ENCODE data around the gene COPRS. TPM values are rescaled to one million over a fixed set of nuclear protein-coding genes. Genes with fewer than 3 reads are reported as not detected.

COPRS gene
- total RNA-seq, 2 donors from 2014 or later: 124 to 125 TPM

DNA sequence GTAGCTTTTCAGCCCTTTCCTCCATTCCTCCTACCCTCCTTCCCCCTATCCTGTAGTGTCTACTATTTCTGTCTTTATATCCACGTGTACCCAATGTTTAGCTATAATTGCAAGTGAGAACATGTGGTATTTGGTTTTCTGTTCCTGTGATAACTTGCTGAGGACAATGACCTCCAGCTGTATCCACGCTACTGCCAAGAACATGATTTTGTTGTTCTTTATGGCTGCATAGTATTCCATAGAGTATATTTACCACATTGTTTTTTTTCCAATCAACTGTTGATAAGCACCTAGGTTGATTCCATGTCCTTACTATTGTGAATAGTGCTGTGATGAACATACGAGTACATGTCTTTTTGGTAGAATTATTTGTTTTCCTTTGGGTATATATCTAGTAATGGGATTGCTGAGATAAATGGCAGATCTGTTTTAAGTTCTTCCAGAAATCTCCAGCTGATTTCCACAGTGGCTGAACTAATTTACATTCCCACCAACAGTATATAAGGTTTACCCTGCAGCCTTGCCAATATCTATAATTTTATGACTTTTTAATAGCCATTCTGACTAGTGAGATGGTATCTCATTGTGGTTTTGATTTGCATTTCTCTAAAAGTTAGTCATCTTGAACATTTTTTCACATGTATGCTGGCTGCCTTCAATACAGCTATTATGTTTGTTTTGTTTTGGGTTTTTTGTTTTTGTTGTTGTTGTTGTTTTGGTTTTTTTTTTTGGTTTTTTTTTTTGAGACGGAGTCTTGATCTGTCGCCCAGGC lies 10.9 kb upstream of the COPRS start:
- H3K27me3 ChIP-seq (replicated peaks; ENCODE audit: insufficient read depth): no peaks in the 10 kb centered on the region
- TF ChIP-seq POLR2AphosphoS5 (IDR thresholded peaks at IDR 0.05) (no peak), CTCF (IDR thresholded peaks at IDR 0.05) (no peak), POLR2A (IDR thresholded peaks at IDR 0.05) (no peak)
- DNase-seq (ENCODE audit: low spot score): no peak
- H3K36me3 ChIP-seq: peaks cover 0 to 14% of the 10 kb centered on the region in 2 donors
- intact Hi-C loops (cut with DNase I): no loop called here
- H3K27ac ChIP-seq: no peak overlapping the region
- H3K4me1 ChIP-seq (replicated peaks): no peaks in the 10 kb centered on the region
- no peak overlapping the region for H3K4me3 ChIP-seq
- H3K9me3 ChIP-seq: no peaks in the 10 kb centered on the region
- 73% methylated on average over 5 of the region's 5 CpGs for WGBS

DNA sequence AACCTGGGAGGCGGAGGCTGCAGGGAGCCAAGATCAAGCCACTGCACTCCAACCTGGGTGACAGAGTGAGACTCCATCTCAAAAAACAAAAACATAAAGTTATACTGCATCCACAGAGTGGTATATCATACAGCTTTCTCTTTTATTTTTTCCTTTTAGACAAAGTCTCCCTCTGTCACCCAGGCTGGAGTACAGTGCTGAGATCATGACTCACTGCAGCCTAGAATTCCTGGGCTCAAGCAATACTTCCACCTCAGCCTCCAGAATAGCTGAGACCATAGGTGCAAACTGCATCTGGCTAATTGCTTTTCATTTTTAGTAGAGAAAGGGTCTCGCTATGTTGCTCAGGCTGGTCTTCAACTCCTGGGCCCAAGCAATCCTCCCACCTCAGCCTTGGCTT lies 10.0 kb upstream of the COPRS start:
- peaks cover 0 to 22% of the 10 kb centered on the region in 2 donors for H3K36me3 ChIP-seq
- no peaks in the 10 kb centered on the region for H3K27me3 ChIP-seq (replicated peaks; ENCODE audit: insufficient read depth)
- intact Hi-C loops (cut with DNase I): no loop called here
- no peak overlapping the region for H3K4me3 ChIP-seq
- H3K4me1 ChIP-seq (replicated peaks): no peaks in the 10 kb centered on the region
- 94% methylated on average over 2 of the region's 2 CpGs for WGBS
- no peaks in the 10 kb centered on the region for H3K9me3 ChIP-seq
- no peak for DNase-seq (ENCODE audit: low spot score)
- TF ChIP-seq POLR2A (IDR thresholded peaks at IDR 0.05) (no peak), CTCF (IDR thresholded peaks at IDR 0.05) (no peak), POLR2AphosphoS5 (IDR thresholded peaks at IDR 0.05) (no peak)
- no peak overlapping the region for H3K27ac ChIP-seq

DNA sequence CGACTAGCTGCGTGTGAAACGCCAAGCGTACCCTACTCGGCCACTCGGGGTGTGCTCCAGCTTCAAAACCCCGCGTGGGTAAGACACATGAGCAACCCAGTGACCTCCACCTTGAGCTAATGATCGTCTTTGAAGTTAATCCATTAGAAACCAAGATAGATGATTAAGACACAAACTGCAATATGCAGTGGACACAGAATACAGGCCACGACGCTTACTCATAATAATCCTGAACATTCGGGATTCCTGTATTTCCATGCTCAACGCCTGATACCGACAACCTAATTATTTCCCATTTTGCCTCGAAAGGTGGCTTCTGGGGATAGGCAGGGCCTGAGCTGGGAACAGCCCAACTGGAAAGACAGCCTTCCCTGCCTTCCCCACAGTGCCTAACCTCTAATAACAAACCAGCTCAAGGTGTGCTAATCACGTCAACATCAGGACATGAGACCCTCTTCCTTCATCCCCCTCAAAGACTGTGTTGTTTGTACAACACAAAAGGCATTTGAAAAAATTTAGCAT lies 504 bp upstream of the COPRS start:
- TF ChIP-seq CTCF (IDR thresholded peaks at IDR 0.05): peak in 1 of 4 experiments; percentile 10
- no peak for TF ChIP-seq POLR2AphosphoS5 (IDR thresholded peaks at IDR 0.05)
- no peak for TF ChIP-seq POLR2A (IDR thresholded peaks at IDR 0.05)
- intact Hi-C loops (cut with DNase I): loop anchor here (5.0 kb wide), 1 partner anchor 302 kb away; no protein-coding TSS in a partner anchor
- peak overlapping the region in 1 of 2 donors; percentile 88 for H3K4me3 ChIP-seq
- H3K9me3 ChIP-seq: no peaks in the 10 kb centered on the region
- peaks cover 4% of the 10 kb centered on the region for H3K4me1 ChIP-seq (replicated peaks)
- H3K27ac ChIP-seq: peak overlapping the region in 1 of 2 donors; percentile 90
- peaks cover 0 to 17% of the 10 kb centered on the region in 2 donors for H3K36me3 ChIP-seq
- 16% methylated on average over 16 of the region's 16 CpGs for WGBS
- H3K27me3 ChIP-seq (replicated peaks; ENCODE audit: insufficient read depth): no peaks in the 10 kb centered on the region
- DNase-seq (ENCODE audit: low spot score): no peak

DNA sequence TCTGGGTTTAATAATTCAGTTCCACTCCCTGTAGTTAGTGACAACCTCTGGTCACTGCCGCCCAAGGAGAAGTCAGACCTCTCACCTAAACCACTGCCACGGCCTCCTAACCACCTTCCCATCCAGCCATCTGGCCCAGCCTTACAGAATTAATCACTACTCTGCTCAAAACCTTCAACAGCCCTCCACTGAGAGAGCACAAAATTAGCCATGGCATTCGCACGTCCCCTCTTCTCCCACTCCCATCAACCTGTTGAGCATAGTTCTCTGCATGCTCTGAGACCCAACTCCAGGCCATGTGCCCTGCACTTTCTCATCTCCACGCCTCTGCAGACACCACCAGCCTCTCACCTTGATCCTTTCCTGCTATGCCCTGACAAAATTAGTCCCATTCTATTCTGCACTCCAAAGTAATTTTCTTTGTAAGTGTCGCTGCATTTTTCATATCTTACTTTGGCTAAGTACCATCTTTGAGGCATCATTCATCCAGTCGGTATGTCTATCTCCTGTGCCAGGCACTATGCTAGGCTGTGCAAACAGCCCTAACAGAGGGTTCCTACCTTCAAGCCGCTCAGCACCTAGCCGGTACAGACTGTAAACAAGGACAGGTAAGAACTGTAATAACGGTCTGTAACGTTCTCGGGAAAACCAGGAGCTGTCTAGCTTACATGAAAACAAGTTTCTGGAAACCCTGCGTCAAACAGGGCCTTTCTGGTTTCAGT lies 963 bp downstream of the COPRS start:
- no peaks in the 10 kb centered on the region for H3K27me3 ChIP-seq (replicated peaks; ENCODE audit: insufficient read depth)
- H3K4me1 ChIP-seq (replicated peaks): peaks cover 4% of the 10 kb centered on the region
- no peak for TF ChIP-seq POLR2AphosphoS5 (IDR thresholded peaks at IDR 0.05)
- TF ChIP-seq CTCF (IDR thresholded peaks at IDR 0.05): no peak
- no peak for TF ChIP-seq POLR2A (IDR thresholded peaks at IDR 0.05)
- 25% methylated on average over 13 of the region's 13 CpGs for WGBS
- H3K4me3 ChIP-seq: peak overlapping the region; percentile 83 to 88
- H3K27ac ChIP-seq: peak overlapping the region; percentile 84 to 90
- no peaks in the 10 kb centered on the region for H3K9me3 ChIP-seq
- no peak for DNase-seq (ENCODE audit: low spot score)
- intact Hi-C loops (cut with DNase I): loop anchor here (5.0 kb wide), 1 partner anchor 301 kb away; no protein-coding TSS in a partner anchor
- H3K36me3 ChIP-seq: peaks cover 0 to 5% of the 10 kb centered on the region in 2 donors

Data from prostate gland (tissue), 2 donors.